Gastrocnemius medialis (tissue), 4 donors: Measurements from ENCODE around the gene FZD10.

Experiments
- CTCF ChIP-seq, 5 experiments: fragments of 450-650 bp in 3 of 5; fragments of 200-600 bp in 2 of 5; sonication (generic) in 2 of 5; IDR thresholded peaks in 4 of 5; conservative IDR thresholded peaks in 1 of 5; 1 replicate in 4 of 5; 2 replicates in 1 of 5; pipeline ENCODE4 v1.5.1; 2016 to 2019; ENCODE audit warnings: antibody characterized with exemption in 5 of 5, mild to moderate bottlenecking in 3 of 5, moderate library complexity in 3 of 5
- POLR2A ChIP-seq, 2 donors: fragments of 450-650 bp; IDR thresholded peaks; one replicate each; pipeline ENCODE4 v1.6.1; 2017; ENCODE audit warnings: antibody characterized with exemption in 2 of 2, mild to moderate bottlenecking in 2 of 2, moderate library complexity in 2 of 2

- TF ChIP-seq POLR2A (IDR thresholded peaks at IDR 0.05), result no peak
- TF ChIP-seq CTCF (IDR thresholded peaks at IDR 0.05 in 4 of 5, conservative IDR thresholded peaks at IDR 0.05 in 1 of 5), result no peak
Measured at GRCh38 chr12:130131025-130131424, 31.2 kb upstream of the FZD10 start.
